ENCODE measurements around the gene RIMBP3B.
"Not testable (repeated sequence)": the region's sequence is repeated elsewhere in the genome, so short reads cannot be mapped to it uniquely, and the experiment has no call there.

DNA sequence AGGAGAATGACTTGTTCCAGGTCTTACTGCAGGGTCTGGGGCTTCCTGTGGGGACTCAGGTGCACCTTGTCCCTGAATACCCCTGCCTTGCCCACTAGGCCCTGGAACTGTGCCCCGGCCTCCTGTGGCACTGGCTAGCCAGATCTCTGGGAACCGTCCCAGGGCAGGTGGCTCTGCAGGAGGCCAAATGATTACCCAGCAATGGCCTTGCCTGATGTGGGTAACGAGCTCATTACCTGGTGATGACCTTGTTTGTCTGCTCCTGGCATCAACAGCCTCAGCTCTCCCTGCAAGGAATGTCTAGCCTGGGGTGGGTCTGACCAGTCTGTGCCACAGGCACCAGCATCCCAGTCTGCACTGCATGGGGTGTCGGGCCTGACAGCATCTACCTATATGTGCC, 18.2 kb upstream of the RIMBP3B start:
- TF ChIP-seq, protein P1, sequence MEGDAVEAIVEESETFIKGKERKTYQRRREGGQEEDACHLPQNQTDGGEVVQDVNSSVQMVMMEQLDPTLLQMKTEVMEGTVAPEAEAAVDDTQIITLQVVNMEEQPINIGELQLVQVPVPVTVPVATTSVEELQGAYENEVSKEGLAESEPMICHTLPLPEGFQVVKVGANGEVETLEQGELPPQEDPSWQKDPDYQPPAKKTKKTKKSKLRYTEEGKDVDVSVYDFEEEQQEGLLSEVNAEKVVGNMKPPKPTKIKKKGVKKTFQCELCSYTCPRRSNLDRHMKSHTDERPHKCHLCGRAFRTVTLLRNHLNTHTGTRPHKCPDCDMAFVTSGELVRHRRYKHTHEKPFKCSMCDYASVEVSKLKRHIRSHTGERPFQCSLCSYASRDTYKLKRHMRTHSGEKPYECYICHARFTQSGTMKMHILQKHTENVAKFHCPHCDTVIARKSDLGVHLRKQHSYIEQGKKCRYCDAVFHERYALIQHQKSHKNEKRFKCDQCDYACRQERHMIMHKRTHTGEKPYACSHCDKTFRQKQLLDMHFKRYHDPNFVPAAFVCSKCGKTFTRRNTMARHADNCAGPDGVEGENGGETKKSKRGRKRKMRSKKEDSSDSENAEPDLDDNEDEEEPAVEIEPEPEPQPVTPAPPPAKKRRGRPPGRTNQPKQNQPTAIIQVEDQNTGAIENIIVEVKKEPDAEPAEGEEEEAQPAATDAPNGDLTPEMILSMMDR (IDR thresholded peaks at IDR 0.05; ENCODE audit: low read length), result not testable (repeated sequence)
- TF ChIP-seq EZH2 (IDR thresholded peaks at IDR 0.05; ENCODE audit: borderline replicate concordance, low read length), result not testable (repeated sequence)
